H1 (cell line): ENCODE results near the gene GRIK1. TPM values are rescaled to one million over a fixed set of nuclear protein-coding genes. Genes with fewer than 3 reads are reported as not detected.

Experiments
- CTCF ChIA-PET: fragments of 300-600 bp; sonication (Branson Sonifier 250); formaldehyde crosslinking; loops from one replicate; lab custom pipeline; 2021; ENCODE audit not compliant: partially characterized antibody; lab: Charles Lee
- POLR2A ChIA-PET: fragments of 300-600 bp; sonication (Branson Sonifier 250); formaldehyde crosslinking; loops from one replicate; lab custom pipeline; 2021; ENCODE audit warnings: inconsistent platforms; ENCODE audit not compliant: partially characterized antibody; lab: Charles Lee
- DNase-seq, 2 experiments: peaks; one replicate each; pipeline versions ENCODE4 v3.0.0 to v3.0.0-alpha.2; 2010 to 2022; ENCODE audit warnings: low spot score in 2 of 2, low read depth in 1 of 2, mixed read lengths in 1 of 2
- FAIRE-seq: peaks from 2 replicates; lab custom pipeline; 2011; peaks lifted over from hg19 to GRCh38; lab: Jason Lieb, UNC
- H2AFZ ChIP-seq: 2 replicates; pipeline ENCODE4 v1.8.1; 2012; ENCODE audit warnings: low read length, inconsistent platforms
- H2AK5ac ChIP-seq: 2 replicates; pipeline ENCODE4 v1.6.1; 2013; ENCODE audit warnings: low read depth, low read length
- H2BK120ac ChIP-seq: replicated peaks from 2 replicates; pipeline ENCODE3; 2013; ENCODE audit warnings: low read depth, low read length, inconsistent platforms
- H2BK12ac ChIP-seq: 2 replicates; pipeline ENCODE4 v1.6.1; 2013; ENCODE audit warnings: low read depth, low read length
- H2BK15ac ChIP-seq: 2 replicates; pipeline ENCODE4 v1.6.1; 2013; ENCODE audit warnings: low read length
- H2BK20ac ChIP-seq: 2 replicates; pipeline ENCODE4 v1.6.1; 2013; ENCODE audit warnings: low read length
- H2BK5ac ChIP-seq: 2 replicates; pipeline ENCODE4 v1.6.1; 2013; ENCODE audit warnings: low read depth, low read length
- H3K14ac ChIP-seq: 2 replicates; pipeline ENCODE4 v1.6.1; 2013; ENCODE audit warnings: inconsistent platforms; ENCODE audit not compliant: insufficient read length
- H3K18ac ChIP-seq: 2 replicates; pipeline ENCODE4 v1.6.1; 2013; ENCODE audit warnings: low read length; ENCODE audit errors: extremely low read depth
- H3K23ac ChIP-seq: 2 replicates; pipeline ENCODE4 v1.6.1; 2013; ENCODE audit warnings: inconsistent platforms; ENCODE audit not compliant: insufficient read length
- H3K23me2 ChIP-seq: 2 replicates; pipeline ENCODE4 v1.6.1; 2013; ENCODE audit warnings: low read depth, low read length
- H3K27ac ChIP-seq: 2 replicates; pipeline ENCODE4 v1.6.1; 2011; ENCODE audit warnings: low read depth, low read length, inconsistent platforms
- H3K27me3 ChIP-seq, 4 experiments: replicated peaks in 1 of 4; 1 replicate in 1 of 4; 2 replicates in 3 of 4; pipeline versions ENCODE4 v1.6.1 to v1.8.1; 2011 to 2013; ENCODE audit warnings: low read length in 3 of 4, mild to moderate bottlenecking in 3 of 4, inconsistent platforms in 2 of 4, mixed read lengths in 2 of 4, moderate library complexity in 1 of 4; ENCODE audit not compliant: control insufficient read depth in 3 of 4, insufficient read depth in 3 of 4; ENCODE audit errors: extremely low read depth in 1 of 4
- H3K36me3 ChIP-seq, 4 experiments: 2 replicates each; pipeline versions ENCODE4 v1.6.1 to v1.8.1; 2011 to 2013; ENCODE audit warnings: mild to moderate bottlenecking in 4 of 4, low read length in 3 of 4, moderate library complexity in 2 of 4, control low read depth in 1 of 4, inconsistent platforms in 1 of 4; ENCODE audit not compliant: insufficient read depth in 4 of 4, control insufficient read depth in 2 of 4
- H3K4ac ChIP-seq: replicated peaks from 2 replicates; pipeline ENCODE3; 2013; ENCODE audit warnings: low read length, low read depth, mixed read lengths, inconsistent platforms; ENCODE audit not compliant: insufficient read length
- H3K4me1 ChIP-seq, 4 experiments: replicated peaks in 1 of 4; 1 replicate in 1 of 4; 2 replicates in 3 of 4; pipeline versions ENCODE4 v1.6.1 to v1.8.1; 2011 to 2013; ENCODE audit warnings: low read length in 3 of 4, inconsistent platforms in 2 of 4, mixed read lengths in 1 of 4; ENCODE audit not compliant: insufficient read depth in 4 of 4, control insufficient read depth in 3 of 4
- H3K4me2 ChIP-seq, 2 experiments: 2 replicates each; pipeline versions ENCODE4 v1.6.1 to v1.8.1; 2011 to 2013; ENCODE audit warnings: low read depth in 2 of 2, low read length in 2 of 2, control low read depth in 1 of 2, inconsistent platforms in 1 of 2, mild to moderate bottlenecking in 1 of 2; ENCODE audit not compliant: insufficient read depth in 1 of 2
- H3K4me3 ChIP-seq, 4 experiments: fragments of 200-600, 300-600 bp in 1 of 4; sonication (generic), shearing (Covaris generic), sonication (Bioruptor Twin) in 1 of 4; 2 replicates each; pipeline versions ENCODE4 v1.5.1 to v1.8.1; 2011 to 2016; ENCODE audit warnings: low read length in 4 of 4, low read depth in 3 of 4, control low read depth in 2 of 4, inconsistent platforms in 2 of 4, mild to moderate bottlenecking in 2 of 4, mixed read lengths in 1 of 4, moderate library complexity in 1 of 4; ENCODE audit not compliant: insufficient read depth in 2 of 4; ENCODE audit errors: extremely low read depth in 1 of 4
- H3K56ac ChIP-seq: replicated peaks from 2 replicates; pipeline ENCODE3; 2013; ENCODE audit warnings: low read depth, mild to moderate bottlenecking, mixed read lengths, low read length, inconsistent platforms; ENCODE audit not compliant: insufficient read length
- H3K79me1 ChIP-seq: 2 replicates; pipeline ENCODE4 v1.6.1; 2013; ENCODE audit warnings: low read depth, low read length, control low read depth
- H3K79me2 ChIP-seq, 2 experiments: 2 replicates each; pipeline versions ENCODE4 v1.6.1 to v1.8.1; 2012 to 2013; ENCODE audit warnings: low read length in 2 of 2, mild to moderate bottlenecking in 2 of 2, inconsistent platforms in 1 of 2; ENCODE audit not compliant: insufficient read depth in 2 of 2, control insufficient read depth in 1 of 2
- H3K9ac ChIP-seq, 4 experiments: replicated peaks in 1 of 4; 1 replicate in 1 of 4; 2 replicates in 3 of 4; pipeline versions ENCODE4 v1.6.1 to v1.8.1; 2011 to 2013; ENCODE audit warnings: low read depth in 3 of 4, low read length in 3 of 4, control low read depth in 2 of 4, mild to moderate bottlenecking in 2 of 4, moderate library complexity in 2 of 4, inconsistent platforms in 1 of 4; ENCODE audit errors: extremely low read depth in 1 of 4
- H3K9me3 ChIP-seq, 2 experiments: 2 replicates each; pipeline versions ENCODE4 v1.6.1 to v1.8.1; 2012 to 2013; ENCODE audit warnings: mild to moderate bottlenecking in 2 of 2, moderate library complexity in 2 of 2, control low read depth in 1 of 2, inconsistent platforms in 1 of 2, low read depth in 1 of 2, low read length in 1 of 2, mixed read lengths in 1 of 2; ENCODE audit not compliant: insufficient read depth in 2 of 2
- H4K20me1 ChIP-seq, 2 experiments: replicated peaks in 1 of 2; 2 replicates each; pipeline versions ENCODE3 to v1.8.1; 2011 to 2013; ENCODE audit warnings: inconsistent platforms in 2 of 2, low read length in 2 of 2, mild to moderate bottlenecking in 1 of 2; ENCODE audit not compliant: insufficient read depth in 2 of 2, control insufficient read depth in 1 of 2
- H4K5ac ChIP-seq: 2 replicates; pipeline ENCODE4 v1.6.1; 2013; ENCODE audit warnings: low read length, low read depth, mixed read lengths, inconsistent platforms; ENCODE audit not compliant: insufficient read length
- H4K8ac ChIP-seq: 2 replicates; pipeline ENCODE4 v1.8.0; 2013; ENCODE audit warnings: mild to moderate bottlenecking, moderate library complexity, low read length, inconsistent platforms; ENCODE audit not compliant: insufficient read depth; ENCODE audit errors: extremely low read depth
- H4K91ac ChIP-seq: replicated peaks from 2 replicates; pipeline ENCODE3; 2013; ENCODE audit warnings: low read length, mixed read lengths, inconsistent platforms; ENCODE audit not compliant: insufficient read length
- BCL11A ChIP-seq, 2 experiments: IDR thresholded peaks; one replicate each; pipeline ENCODE4 v1.6.1; 2011; ENCODE audit warnings: low read depth in 2 of 2, low read length in 2 of 2, mild to moderate bottlenecking in 2 of 2
- BRCA1 ChIP-seq: IDR thresholded peaks from 2 replicates; pipeline ENCODE4 v1.6.1; 2012; ENCODE audit warnings: low read depth, low read length, improper control_type of control experiment
- CHD1 ChIP-seq: IDR thresholded peaks from 2 replicates; pipeline ENCODE4 v1.6.1; 2012; ENCODE audit warnings: low read depth, low read length, improper control_type of control experiment
- CTCF ChIP-seq, 3 experiments: IDR thresholded peaks; 1 replicate in 2 of 3; 2 replicates in 1 of 3; pipeline versions ENCODE4 v1.5.1 to v1.6.1; 2011; ENCODE audit warnings: low read length in 3 of 3, mild to moderate bottlenecking in 3 of 3, inconsistent platforms in 2 of 3, low read depth in 1 of 3, moderate library complexity in 1 of 3; ENCODE audit not compliant: insufficient read depth in 1 of 3; ENCODE audit errors: control extremely low read depth in 1 of 3
- EZH2 ChIP-seq: fragments of 200-600 bp; sonication (generic); IDR thresholded peaks from 2 replicates; pipeline ENCODE4 v1.7.1; 2012; ENCODE audit warnings: low read depth, mild to moderate bottlenecking, moderate library complexity, low read length, inconsistent platforms; ENCODE audit not compliant: severe bottlenecking
- FOSL1 ChIP-seq: IDR thresholded peaks from 2 replicates; pipeline ENCODE4 v1.6.1; 2011; ENCODE audit warnings: mild to moderate bottlenecking, low read depth, low read length, moderate library complexity; ENCODE audit not compliant: insufficient read depth
- GTF2F1 ChIP-seq: IDR thresholded peaks from 2 replicates; pipeline ENCODE4 v1.6.1; 2012; ENCODE audit warnings: low read depth, low read length, improper control_type of control experiment, borderline replicate concordance
- HDAC2 ChIP-seq, 2 experiments: fragments of 300-600 bp in 1 of 2; sonication (generic) in 1 of 2; IDR thresholded peaks; 2 replicates each; pipeline ENCODE4 v1.6.1; 2011 to 2012; ENCODE audit warnings: low read depth in 2 of 2, low read length in 2 of 2, mild to moderate bottlenecking in 2 of 2, moderate library complexity in 2 of 2, borderline replicate concordance in 1 of 2, inconsistent platforms in 1 of 2
- KDM5A ChIP-seq: fragments of 200-600 bp; IDR thresholded peaks from 2 replicates; pipeline ENCODE4 v1.7.1; 2012; ENCODE audit warnings: mild to moderate bottlenecking, low read length, inconsistent platforms, mixed read lengths
- MAFK ChIP-seq: IDR thresholded peaks from 2 replicates; pipeline ENCODE4 v1.6.1; 2012; ENCODE audit warnings: low read depth, mild to moderate bottlenecking, improper control_type of control experiment, low read length
- SRF ChIP-seq: IDR thresholded peaks from 2 replicates; pipeline ENCODE4 v1.6.1; 2011; ENCODE audit warnings: mild to moderate bottlenecking, low read depth, low read length, moderate library complexity
- TAF1 ChIP-seq: IDR thresholded peaks from 2 replicates; pipeline ENCODE4 v1.6.1; 2011; ENCODE audit warnings: mild to moderate bottlenecking, low read depth, low read length
- WGBS, 2 experiments: shearing (Covaris generic) in 1 of 2; methylation state at CpG; one replicate each; pipeline versions ENCODE4 v1.1.6 to v1.1.7; 2013 to 2015; ENCODE audit warnings: low lambda C conversion rate in 2 of 2, mixed read lengths in 2 of 2, inconsistent platforms in 1 of 2, low coverage in 1 of 2, missing lambda C conversion rate in 1 of 2; ENCODE audit not compliant: insufficient replicate concordance in 2 of 2, insufficient coverage in 1 of 2, insufficient read length in 1 of 2; ENCODE audit errors: extremely low coverage in 1 of 2, missing lambda C conversion rate in 1 of 2; 5-methylcytosine and 5-hydroxymethylcytosine counted together
- polyA plus RNA-seq, 7 experiments: library from polyadenylated mRNA; depleted of rRNA in 3 of 7; stranded (reverse) in 5 of 7; unstranded in 2 of 7; fragments of >200 nt in 5 of 7; fragments of 200-250 nt in 2 of 7; gene quantifications; 1 replicate in 5 of 7; 2 replicates in 1 of 7; 4 replicates in 1 of 7; pipeline versions ENCODE4 v1.2.1 to v1.2.3, GENCODE V29; 2011 to 2013; ENCODE audit warnings: missing spikeins in 2 of 7, mixed read lengths in 2 of 7
- total RNA-seq: library from RNA; stranded (reverse); fragmentation: NEBNext Ultra II Directional; extraction: Animal tissue kit (Norgen Biotek cat#: 25700); gene quantifications from 2 replicates; pipeline ENCODE4 v1.2.1, GENCODE V29; 2021

The GRIK1 gene
- total and polyA plus RNA-seq, 2 of the 8 experiments (the other 6 are each of a cell fraction or from before 2014, with no cell fraction given), result 0.11 to 0.32 TPM

GRCh38 chr21:29789393-29789792 is 150.4 kb downstream of the GRIK1 start:
- POLR2A ChIA-PET, result no interaction called here
- H3K27me3 ChIP-seq, result no peaks in the 10 kb centered on the region
- H4K91ac ChIP-seq, result no peak overlapping the region
- CTCF ChIA-PET, result interaction anchor here (1.1 kb wide), 1 partner anchor 30 kb away, joined by 3 read pairs; no protein-coding TSS in a partner anchor
- no peak overlapping the region for H3K27ac ChIP-seq
- H3K79me1 ChIP-seq, result no peaks in the 10 kb centered on the region
- no peak for DNase-seq
- no peak overlapping the region for H3K18ac ChIP-seq
- no peak overlapping the region for H3K14ac ChIP-seq
- no peaks in the 10 kb centered on the region for H4K20me1 ChIP-seq
- H3K4me1 ChIP-seq, result peaks cover 0 to 12% (median 2%) of the 10 kb centered on the region in 4 experiments; a peak in 4 of 7 replicates
- no peak overlapping the region for H3K4me2 ChIP-seq
- H3K23ac ChIP-seq, result no peak overlapping the region
- H2AK5ac ChIP-seq, result no peak overlapping the region
- no peak overlapping the region for H2BK5ac ChIP-seq
- no peaks in the 10 kb centered on the region for H3K9me3 ChIP-seq
- H3K9ac ChIP-seq, result no peak overlapping the region
- no peak overlapping the region for H2BK20ac ChIP-seq
- 0 out of 2 replicates have a peak overlapping the region, but pooled peaks have one; percentile 76 for H2AFZ ChIP-seq
- H3K56ac ChIP-seq, result no peak overlapping the region
- H2BK12ac ChIP-seq, result no peak overlapping the region
- no peak overlapping the region for H2BK120ac ChIP-seq
- H4K5ac ChIP-seq, result no peak overlapping the region
- H4K8ac ChIP-seq, result no peak overlapping the region
- no peak overlapping the region for H3K4me3 ChIP-seq
- no peaks in the 10 kb centered on the region for H3K36me3 ChIP-seq
- H2BK15ac ChIP-seq, result no peak overlapping the region
- H3K4ac ChIP-seq, result no peak overlapping the region
- FAIRE-seq, result no peak
- TF ChIP-seq HDAC2 (IDR thresholded peaks at IDR 0.05; ENCODE audit: borderline replicate concordance in 1 of 2, low read depth in 2 of 2, low read length in 2 of 2) (no peak), MAFK (no peak), BRCA1 (no peak), GTF2F1 (no peak), BCL11A (IDR thresholded peaks at IDR 0.05; ENCODE audit: low read depth in 2 of 2, low read length in 2 of 2) (no peak), FOSL1 (no peak), CHD1 (no peak), TAF1 (no peak), CTCF (IDR thresholded peaks at IDR 0.05; ENCODE audit: control extremely low read depth in 1 of 3, insufficient read depth in 1 of 3, low read depth in 1 of 3, low read length in 3 of 3) (no peak), KDM5A (no peak), EZH2 (no peak), SRF (no peak)
- 89% methylated on average over 3 of the region's 3 CpGs; no CpG with 5 or more reads in 1 of the 2 experiments for WGBS, 2 experiments
- no peaks in the 10 kb centered on the region for H3K79me2 ChIP-seq
- H3K23me2 ChIP-seq, result no peaks in the 10 kb centered on the region
